Epithelial cell of alveolus of lung (primary cell): ENCODE measurements around the gene BPGM. TPM values are rescaled to one million over a fixed set of nuclear protein-coding genes. Genes with fewer than 3 reads are reported as not detected.

Source experiments
- total RNA-seq: library from RNA; depleted of rRNA; stranded (reverse); fragments of >200 nt; gene quantifications from 2 replicates; pipeline ENCODE4 v1.2.1, GENCODE V29; 2015

BPGM gene
- 11.1 and 19.1 TPM in 2 replicates for total RNA-seq

DNA sequence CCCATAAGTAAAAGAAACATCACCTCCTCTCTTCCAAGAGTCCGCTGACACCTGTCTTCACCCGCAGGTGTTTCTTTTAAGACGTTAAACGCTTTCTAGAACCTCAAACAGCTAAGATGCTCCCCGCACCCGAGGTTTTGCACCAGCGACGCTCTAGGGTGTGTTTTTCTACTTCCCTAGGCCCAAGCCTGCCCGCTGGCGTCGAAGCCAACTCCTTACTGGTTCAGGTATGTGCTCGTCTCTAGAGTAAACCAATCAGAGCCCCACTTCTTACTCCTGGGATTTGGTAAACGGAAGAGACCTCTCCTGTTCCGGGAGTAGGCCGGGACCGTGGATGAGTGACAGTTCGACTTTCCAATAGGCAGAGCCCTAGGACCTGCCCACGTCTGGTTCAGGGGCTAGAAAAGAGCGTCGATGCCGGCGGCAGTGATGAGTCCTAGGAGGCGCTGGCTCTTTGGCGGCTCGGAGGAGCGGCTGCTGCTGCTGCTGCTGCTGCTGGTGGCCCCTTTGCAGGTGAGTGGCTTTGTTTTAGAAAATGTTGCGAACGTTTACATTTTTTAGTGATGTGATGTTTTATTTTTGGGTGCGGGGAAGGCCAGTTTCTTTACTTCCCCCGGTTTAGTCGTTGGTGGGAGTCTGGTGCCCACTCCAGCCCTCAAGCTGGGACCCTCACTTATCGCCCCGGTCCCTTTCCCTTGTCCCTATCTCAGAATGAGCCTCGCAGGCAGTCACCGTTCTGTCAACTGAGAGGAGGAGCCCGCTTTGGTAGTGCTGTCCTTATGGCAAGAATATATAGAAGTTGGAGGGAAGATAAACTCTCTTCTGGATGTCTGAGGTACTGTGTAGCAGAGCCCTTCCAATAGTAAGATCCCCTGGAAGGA, at the start of gene BPGM:
TSS of gene BPGM (plus strand) at position 429 of the 881 bp plus-strand sequence. CDS start 14,655 bp downstream, outside the sequence.

Other genes starting within 250 kb of the BPGM start
- 80.1 and 106 TPM in 2 replicates for gene AKR1B1, start 187.8 kb upstream of the BPGM start, total RNA-seq
- 0.39 and 11.8 TPM in 2 replicates for gene AKR1B10, start 119.3 kb upstream of the BPGM start, total RNA-seq
- 2.3 TPM in 1 of 2 replicates, not detected in the other for gene AKR1B15, start 97.7 kb upstream of the BPGM start, total RNA-seq
- 149 and 265 TPM in 2 replicates for gene CALD1, start 132.8 kb downstream of the BPGM start, total RNA-seq